Measurements from ENCODE around the gene TNS1. TPM values are rescaled to one million over a fixed set of nuclear protein-coding genes. Genes with fewer than 3 reads are reported as not detected.

The TNS1 gene
- total RNA-seq, 1 donor from 2014 or later = 7.9 TPM

GRCh38 chr2:217914878-217915277, 87.9 kb downstream of the TNS1 start:
- Mint-ChIP-seq H3K36me3 (ENCODE audit: insufficient read depth) (no peaks in the 10 kb centered on the region), H3K27me3 (peaks cover 22% of the 10 kb centered on the region), H3K4me3 (ENCODE audit: low read depth) (no peak overlapping the region), H3K27ac (no peak overlapping the region), H3K9me3 (ENCODE audit: low read depth) (no peaks in the 10 kb centered on the region), H3K4me1 (ENCODE audit: low read depth) (peaks cover 9% of the 10 kb centered on the region)
- TF ChIP-seq, protein P1, sequence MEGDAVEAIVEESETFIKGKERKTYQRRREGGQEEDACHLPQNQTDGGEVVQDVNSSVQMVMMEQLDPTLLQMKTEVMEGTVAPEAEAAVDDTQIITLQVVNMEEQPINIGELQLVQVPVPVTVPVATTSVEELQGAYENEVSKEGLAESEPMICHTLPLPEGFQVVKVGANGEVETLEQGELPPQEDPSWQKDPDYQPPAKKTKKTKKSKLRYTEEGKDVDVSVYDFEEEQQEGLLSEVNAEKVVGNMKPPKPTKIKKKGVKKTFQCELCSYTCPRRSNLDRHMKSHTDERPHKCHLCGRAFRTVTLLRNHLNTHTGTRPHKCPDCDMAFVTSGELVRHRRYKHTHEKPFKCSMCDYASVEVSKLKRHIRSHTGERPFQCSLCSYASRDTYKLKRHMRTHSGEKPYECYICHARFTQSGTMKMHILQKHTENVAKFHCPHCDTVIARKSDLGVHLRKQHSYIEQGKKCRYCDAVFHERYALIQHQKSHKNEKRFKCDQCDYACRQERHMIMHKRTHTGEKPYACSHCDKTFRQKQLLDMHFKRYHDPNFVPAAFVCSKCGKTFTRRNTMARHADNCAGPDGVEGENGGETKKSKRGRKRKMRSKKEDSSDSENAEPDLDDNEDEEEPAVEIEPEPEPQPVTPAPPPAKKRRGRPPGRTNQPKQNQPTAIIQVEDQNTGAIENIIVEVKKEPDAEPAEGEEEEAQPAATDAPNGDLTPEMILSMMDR (IDR thresholded peaks at IDR 0.05; ENCODE audit: unreplicated experiment) = no peak
- DNase-seq (ENCODE audit: low spot score, unreplicated experiment) = no peak

DNA sequence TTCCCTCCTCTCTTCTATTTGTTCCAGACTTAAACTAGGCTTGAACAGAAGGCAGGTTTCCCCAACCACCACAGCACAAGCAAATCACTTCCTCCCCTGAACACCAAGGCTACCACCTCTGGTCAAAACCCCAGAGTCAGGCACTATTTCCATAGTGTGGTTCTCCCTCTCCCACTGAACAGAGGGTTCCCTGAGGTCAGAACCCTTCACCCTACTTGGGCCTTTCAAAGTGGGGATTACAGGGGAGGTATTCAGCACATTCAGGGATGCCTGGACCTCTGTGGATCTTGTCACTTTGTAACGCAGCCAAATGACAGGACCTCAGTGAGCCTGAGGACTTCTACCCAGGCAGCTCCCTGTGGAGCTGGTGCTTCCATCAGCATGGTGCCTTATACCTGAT, 88.7 kb downstream of the TNS1 start:
- Mint-ChIP-seq H3K36me3 (ENCODE audit: insufficient read depth) (no peaks in the 10 kb centered on the region), H3K4me3 (ENCODE audit: low read depth) (no peak overlapping the region), H3K9me3 (ENCODE audit: low read depth) (no peaks in the 10 kb centered on the region), H3K27ac (no peak overlapping the region), H3K4me1 (ENCODE audit: low read depth) (peaks cover 6% of the 10 kb centered on the region), H3K27me3 (peaks cover 22% of the 10 kb centered on the region)
- DNase-seq (ENCODE audit: low spot score, unreplicated experiment) = no peak
- TF ChIP-seq, protein P1 (IDR thresholded peaks at IDR 0.05; ENCODE audit: unreplicated experiment) = no peak

- H3K36me3 Mint-ChIP-seq (ENCODE audit: insufficient read depth) = no peaks in the 10 kb centered on the region
- H3K27ac Mint-ChIP-seq = no peak overlapping the region
- peaks cover 4% of the 10 kb centered on the region for H3K4me1 Mint-ChIP-seq (ENCODE audit: low read depth)
- H3K27me3 Mint-ChIP-seq = peaks cover 22% of the 10 kb centered on the region
- DNase-seq (ENCODE audit: low spot score, unreplicated experiment) = no peak
- H3K9me3 Mint-ChIP-seq (ENCODE audit: low read depth) = no peaks in the 10 kb centered on the region
- TF ChIP-seq, protein P1 (IDR thresholded peaks at IDR 0.05; ENCODE audit: unreplicated experiment) = no peak
- H3K4me3 Mint-ChIP-seq (ENCODE audit: low read depth) = no peak overlapping the region
Measured at GRCh38 chr2:217913436-217913835, 89.4 kb downstream of the TNS1 start.

GRCh38 chr2:217912098-217913024, 90.4 kb downstream of the TNS1 start:
- H3K4me1 Mint-ChIP-seq (ENCODE audit: low read depth) = no peaks in the 10 kb centered on the region
- H3K4me3 Mint-ChIP-seq (ENCODE audit: low read depth) = no peak overlapping the region
- peaks cover 26% of the 10 kb centered on the region for H3K27me3 Mint-ChIP-seq
- TF ChIP-seq, protein P1 (IDR thresholded peaks at IDR 0.05; ENCODE audit: unreplicated experiment) = no peak
- H3K9me3 Mint-ChIP-seq (ENCODE audit: low read depth) = no peaks in the 10 kb centered on the region
- H3K27ac Mint-ChIP-seq = no peak overlapping the region
- no peaks in the 10 kb centered on the region for H3K36me3 Mint-ChIP-seq (ENCODE audit: insufficient read depth)
- no peak for DNase-seq (ENCODE audit: low spot score, unreplicated experiment)

- Mint-ChIP-seq H3K4me1 (ENCODE audit: low read depth) (no peaks in the 10 kb centered on the region), H3K27ac (no peak overlapping the region), H3K4me3 (ENCODE audit: low read depth) (no peak overlapping the region), H3K36me3 (ENCODE audit: insufficient read depth) (no peaks in the 10 kb centered on the region), H3K27me3 (peaks cover 23% of the 10 kb centered on the region), H3K9me3 (ENCODE audit: low read depth) (no peaks in the 10 kb centered on the region)
- DNase-seq (ENCODE audit: low spot score, unreplicated experiment) = no peak
- TF ChIP-seq, protein P1 (IDR thresholded peaks at IDR 0.05; ENCODE audit: unreplicated experiment) = no peak
Measured at GRCh38 chr2:217911283-217912097, 91.3 kb downstream of the TNS1 start.
